Large intestine (tissue), 12 donors: ENCODE data around the gene EZH1. TPM values are rescaled to one million over a fixed set of nuclear protein-coding genes. Genes with fewer than 3 reads are reported as not detected.

Source experiments
- DNase-seq, 2 donors: peaks; one replicate each; pipeline versions ENCODE4 v3.0.0 to v3.0.0-alpha.2; 2013
- H3K27ac ChIP-seq: one replicate; pipeline ENCODE4 v1.5.1; 2013; ENCODE audit warnings: low read length
- H3K27me3 ChIP-seq: 2 replicates; pipeline ENCODE4 v1.6.1; 2013; ENCODE audit warnings: low read length; ENCODE audit not compliant: control insufficient read depth, insufficient read depth
- H3K36me3 ChIP-seq: 2 replicates; pipeline ENCODE4 v1.6.1; 2013; ENCODE audit warnings: low read length; ENCODE audit not compliant: control insufficient read depth, insufficient read depth
- H3K4me1 ChIP-seq: one replicate; pipeline ENCODE4 v1.6.1; 2013; ENCODE audit warnings: low read length; ENCODE audit not compliant: control insufficient read depth, insufficient read depth
- H3K4me3 ChIP-seq: one replicate; pipeline ENCODE4 v1.5.1; 2013; ENCODE audit warnings: low read length
- H3K9me3 ChIP-seq: one replicate; pipeline ENCODE4 v1.6.1; 2013; ENCODE audit warnings: mild to moderate bottlenecking, low read depth, low read length, moderate library complexity; ENCODE audit not compliant: control insufficient read depth
- WGBS: methylation state at CpG from one replicate; pipeline ENCODE4 v1.1.5; 2013; ENCODE audit warnings: low lambda C conversion rate; ENCODE audit not compliant: insufficient coverage; 5-methylcytosine and 5-hydroxymethylcytosine counted together
- long read RNA-seq, 11 donors: transcript quantifications; one replicate each; lab custom pipeline, GENCODE V29; 2026
- polyA plus RNA-seq: library from polyadenylated mRNA; unstranded; fragments of 120-200 nt; gene quantifications from one replicate; pipeline ENCODE4 v1.2.1, GENCODE V29; 2013

Gene EZH1
- polyA plus RNA-seq = 37.6 TPM
- long read RNA-seq, donor 1 = 0 reads
- long read RNA-seq, donor 2, partial matches to known transcripts = 0 of 1 reads
- long read RNA-seq, donor 2, other reads (novel, unspliced or antisense) = 0 of 1 reads
- long read RNA-seq, donor 3 = 0 reads
- long read RNA-seq, donor 4 = 0 reads
- long read RNA-seq, donor 5, full-length matches to known transcripts = 1 of 1 reads
- long read RNA-seq, donor 5, partial matches to known transcripts = 0 of 1 reads
- long read RNA-seq, donor 5, other reads (novel, unspliced or antisense) = 0 of 1 reads
- long read RNA-seq, donor 6, partial matches to known transcripts = 51 of 173 reads
- long read RNA-seq, donor 6, other reads (novel, unspliced or antisense) = 119 of 173 reads
- long read RNA-seq, donor 7, partial matches to known transcripts = 0 of 1 reads
- long read RNA-seq, donor 7, other reads (novel, unspliced or antisense) = 0 of 1 reads
- long read RNA-seq, donor 8, partial matches to known transcripts = 164 of 170 reads
- long read RNA-seq, donor 8, other reads (novel, unspliced or antisense) = 6 of 170 reads
- long read RNA-seq, donor 9, full-length matches to known transcripts = 3 of 3 reads
- long read RNA-seq, donor 9, partial matches to known transcripts = 0 of 3 reads
- long read RNA-seq, donor 9, other reads (novel, unspliced or antisense) = 0 of 3 reads
- long read RNA-seq, donor 10, partial matches to known transcripts = 0 of 2 reads
- long read RNA-seq, donor 10, other reads (novel, unspliced or antisense) = 0 of 2 reads
- long read RNA-seq, donor 11 = 0 reads

DNA sequence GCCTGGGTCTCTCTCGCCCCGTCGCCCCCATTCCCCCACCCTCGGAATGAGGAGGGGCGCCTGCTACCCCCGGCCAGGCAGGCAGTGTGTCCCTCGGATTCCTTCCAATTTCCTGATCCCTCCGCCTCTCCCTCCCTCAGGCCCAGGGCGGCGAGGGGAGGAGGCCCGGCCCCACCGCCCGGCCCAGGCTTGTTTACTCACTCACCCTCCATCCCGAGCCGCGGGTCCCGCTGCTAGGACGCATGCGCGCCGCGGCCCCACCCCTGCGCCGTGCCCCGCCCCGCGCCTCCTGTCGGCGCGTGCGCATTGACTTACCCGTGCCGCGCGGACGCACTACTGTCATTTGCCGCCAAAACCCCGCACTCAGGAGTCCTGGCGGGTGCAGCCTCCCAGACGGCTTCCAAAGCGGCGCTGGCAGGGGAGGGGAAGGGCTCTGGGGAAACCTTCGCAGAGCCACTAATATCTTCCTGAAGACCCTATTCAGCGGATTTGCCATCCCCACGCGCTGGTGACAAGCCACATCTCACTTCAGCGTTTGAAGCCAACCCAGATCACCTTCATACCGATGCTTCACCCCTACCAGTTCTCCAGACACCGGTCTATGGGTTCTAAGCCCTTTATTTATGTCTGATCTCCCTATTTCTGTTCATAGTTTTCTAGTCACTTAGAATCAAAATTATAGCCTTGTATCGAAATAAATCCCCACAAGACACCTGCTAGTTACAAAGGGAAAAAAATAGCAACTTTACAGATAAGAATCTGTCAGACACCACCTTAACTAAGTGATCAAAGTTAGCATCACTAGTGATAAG, at the start of gene EZH1:
Gene EZH1, minus strand, starts transcription at position 235 of the 812 bp plus-strand sequence. CDS start 16,099 bp downstream, outside the sequence.
- peak within 1 kb of the TSS; percentile 74 for H3K4me3 ChIP-seq
- H3K27ac ChIP-seq = peak within 1 kb of the TSS; percentile 86
- H3K4me1 ChIP-seq = peaks cover 13% of the 10 kb centered on the region
- H3K36me3 ChIP-seq = no peaks in the 10 kb centered on the region
- peak; percentile 93 for DNase-seq
- H3K9me3 ChIP-seq = no peaks in the 10 kb centered on the region
- WGBS = 20% methylated on average over 1 of the region's 50 CpGs
- no peaks in the 10 kb centered on the region for H3K27me3 ChIP-seq

DNA sequence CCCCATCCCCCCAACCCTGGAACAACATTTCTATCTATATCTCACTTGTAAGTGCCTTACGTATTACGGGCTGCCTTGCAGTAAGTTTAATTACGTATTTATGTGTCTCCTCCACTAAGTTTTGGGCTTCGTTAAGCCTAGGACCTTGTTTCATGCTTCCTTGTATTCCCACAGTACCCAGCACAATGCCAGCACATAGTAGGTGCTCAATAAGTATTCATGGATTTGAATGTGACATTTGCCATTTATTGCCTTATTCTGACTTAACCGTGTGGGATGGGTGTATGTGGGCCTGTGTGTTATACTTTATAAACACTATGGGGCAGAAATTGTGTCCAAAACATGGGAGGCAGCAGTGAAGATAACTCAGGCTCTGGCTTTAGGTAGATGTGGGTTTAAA, 47.7 kb upstream of the EZH1 start:
- peaks cover 1% of the 10 kb centered on the region for H3K27me3 ChIP-seq
- WGBS = no CpG with 5 or more reads among the region's 5 CpGs
- no peak overlapping the region for H3K4me3 ChIP-seq
- no peak for DNase-seq
- no peaks in the 10 kb centered on the region for H3K9me3 ChIP-seq
- H3K36me3 ChIP-seq = peaks cover 26% of the 10 kb centered on the region
- H3K4me1 ChIP-seq = peaks cover 20% of the 10 kb centered on the region
- H3K27ac ChIP-seq = no peak overlapping the region

DNA sequence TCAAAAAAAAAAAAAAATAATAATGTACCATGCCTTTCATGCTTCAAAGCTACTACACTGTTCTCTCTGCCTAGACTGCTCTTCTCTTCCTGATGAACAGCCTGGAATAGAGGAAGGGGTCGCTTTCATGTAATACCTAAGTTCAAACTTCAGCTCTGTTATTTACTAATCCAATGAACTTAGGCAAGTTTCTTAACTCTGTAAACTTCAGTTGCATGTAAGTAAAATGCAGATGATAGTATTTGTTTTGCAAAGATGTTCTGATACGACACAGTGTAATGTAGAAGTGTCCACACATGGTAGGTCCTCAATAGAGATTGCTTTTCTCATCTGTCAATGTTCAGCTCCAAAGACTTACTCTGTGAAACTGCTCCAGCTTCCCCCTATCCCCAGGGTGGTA, 47.1 kb upstream of the EZH1 start:
- peaks cover 3% of the 10 kb centered on the region for H3K27me3 ChIP-seq
- H3K4me3 ChIP-seq = no peak overlapping the region
- no peaks in the 10 kb centered on the region for H3K9me3 ChIP-seq
- peaks cover 17% of the 10 kb centered on the region for H3K4me1 ChIP-seq
- no CpG with 5 or more reads among the region's 2 CpGs for WGBS
- H3K27ac ChIP-seq = no peak overlapping the region
- DNase-seq = no peak
- peaks cover 31% of the 10 kb centered on the region for H3K36me3 ChIP-seq

DNA sequence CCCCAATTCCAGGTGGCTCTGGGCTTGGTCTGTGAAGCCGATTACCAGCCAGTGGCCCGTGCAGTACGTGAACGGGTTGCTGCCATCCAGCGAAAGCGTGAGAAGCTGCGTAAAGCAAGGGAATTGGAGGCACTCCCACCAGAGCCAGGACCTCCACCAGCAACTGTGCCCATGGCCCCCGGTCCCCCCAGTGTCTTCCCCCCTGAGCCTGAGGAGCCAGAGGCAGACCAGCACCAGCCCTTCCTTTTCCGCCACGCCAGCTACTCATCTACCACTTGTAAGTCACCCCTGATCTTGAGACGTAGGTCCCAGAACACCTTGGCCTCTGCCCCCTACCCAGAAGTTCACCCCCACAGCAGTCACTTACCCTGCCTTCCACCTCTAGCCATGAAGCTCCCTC, 42.4 kb upstream of the EZH1 start:
- H3K4me3 ChIP-seq = no peak overlapping the region
- WGBS = no CpG with 5 or more reads among the region's 11 CpGs
- no peak for DNase-seq
- H3K4me1 ChIP-seq = peaks cover 5% of the 10 kb centered on the region
- no peaks in the 10 kb centered on the region for H3K9me3 ChIP-seq
- H3K27me3 ChIP-seq = peaks cover 40% of the 10 kb centered on the region
- H3K36me3 ChIP-seq = peaks cover 15% of the 10 kb centered on the region
- no peak overlapping the region for H3K27ac ChIP-seq

DNA sequence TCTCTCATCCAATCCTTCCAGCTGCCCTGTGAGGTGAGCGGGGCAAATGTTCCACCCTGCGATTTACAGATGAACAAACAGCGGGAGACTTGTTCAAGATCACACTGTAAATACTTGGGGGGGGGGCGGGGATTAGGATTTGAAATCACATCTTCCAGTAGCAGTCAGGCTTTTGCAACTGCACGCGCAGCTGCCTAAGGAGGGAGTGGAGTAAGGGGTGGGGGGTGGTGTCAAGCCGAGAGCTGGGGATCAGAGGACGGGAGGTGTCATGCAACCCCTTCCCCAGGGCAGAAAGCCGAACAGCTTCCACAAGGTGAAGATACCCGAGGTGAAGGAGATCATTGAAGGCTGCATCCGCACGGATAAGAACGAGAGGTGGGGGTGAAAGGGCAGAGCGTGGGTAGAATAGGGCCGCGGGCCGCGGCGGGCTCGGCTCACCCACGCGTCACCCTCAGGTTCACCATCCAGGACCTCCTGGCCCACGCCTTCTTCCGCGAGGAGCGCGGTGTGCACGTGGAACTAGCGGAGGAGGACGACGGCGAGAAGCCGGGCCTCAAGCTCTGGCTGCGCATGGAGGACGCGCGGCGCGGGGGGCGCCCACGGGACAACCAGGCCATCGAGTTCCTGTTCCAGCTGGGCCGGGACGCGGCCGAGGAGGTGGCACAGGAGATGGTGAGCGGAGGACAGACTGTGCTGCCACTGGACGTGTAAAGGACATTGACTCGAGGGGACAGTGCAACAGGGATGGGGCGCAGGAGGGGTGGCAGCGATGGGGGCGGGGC, 40.2 kb upstream of the EZH1 start:
- Histone ChIP-seq H3K27ac (no peak overlapping the region), H3K4me1 (peaks cover 11% of the 10 kb centered on the region), H3K36me3 (peaks cover 15% of the 10 kb centered on the region), H3K9me3 (no peaks in the 10 kb centered on the region), H3K27me3 (peaks cover 56% of the 10 kb centered on the region), H3K4me3 (no peak overlapping the region)
- DNase-seq = no peak
- WGBS = no CpG with 5 or more reads among the region's 52 CpGs

DNA sequence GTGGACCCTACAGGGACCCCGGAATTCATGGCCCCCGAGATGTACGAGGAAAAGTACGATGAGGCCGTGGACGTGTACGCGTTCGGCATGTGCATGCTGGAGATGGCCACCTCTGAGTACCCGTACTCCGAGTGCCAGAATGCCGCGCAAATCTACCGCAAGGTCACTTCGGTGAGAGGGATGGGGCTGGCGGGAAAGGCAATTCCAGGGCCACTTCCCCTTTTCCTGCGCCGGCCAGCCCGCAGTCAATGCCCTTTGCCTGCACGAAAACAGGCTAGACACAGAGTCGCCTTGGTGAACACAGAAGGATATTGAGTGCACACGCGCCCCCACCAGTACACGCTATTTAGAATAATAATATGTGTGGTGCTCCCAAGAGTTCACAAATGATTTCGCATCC, 39.6 kb upstream of the EZH1 start:
- WGBS = no CpG with 5 or more reads among the region's 25 CpGs
- DNase-seq = no peak

DNA sequence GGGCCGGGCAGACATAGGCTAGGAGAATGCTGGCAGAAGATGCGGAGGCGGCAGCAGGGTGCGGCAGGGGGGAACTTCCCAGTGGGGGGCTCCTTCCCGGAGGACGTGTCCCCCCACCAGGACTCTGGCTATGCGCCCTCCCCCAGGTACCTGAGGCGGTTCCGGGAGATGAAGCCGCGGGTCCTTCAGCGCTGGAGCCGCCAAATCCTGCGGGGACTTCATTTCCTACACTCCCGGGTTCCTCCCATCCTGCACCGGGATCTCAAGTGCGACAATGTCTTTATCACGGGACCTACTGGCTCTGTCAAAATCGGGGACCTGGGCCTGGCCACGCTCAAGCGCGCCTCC, 38.9 kb upstream of the EZH1 start:
- H3K36me3 ChIP-seq = peaks cover 17% of the 10 kb centered on the region
- H3K9me3 ChIP-seq = no peaks in the 10 kb centered on the region
- peaks cover 56% of the 10 kb centered on the region for H3K27me3 ChIP-seq
- H3K4me1 ChIP-seq = peaks cover 18% of the 10 kb centered on the region
- no peak overlapping the region for H3K27ac ChIP-seq
- WGBS = no CpG with 5 or more reads among the region's 22 CpGs
- DNase-seq = no peak
- H3K4me3 ChIP-seq = no peak overlapping the region

More for the DNA sequence above, 39.6 kb upstream of the EZH1 start:
- Histone ChIP-seq H3K27ac (no peak overlapping the region), H3K4me1 (peaks cover 15% of the 10 kb centered on the region), H3K36me3 (peaks cover 15% of the 10 kb centered on the region), H3K27me3 (peaks cover 56% of the 10 kb centered on the region), H3K9me3 (no peaks in the 10 kb centered on the region), H3K4me3 (no peak overlapping the region)

DNA sequence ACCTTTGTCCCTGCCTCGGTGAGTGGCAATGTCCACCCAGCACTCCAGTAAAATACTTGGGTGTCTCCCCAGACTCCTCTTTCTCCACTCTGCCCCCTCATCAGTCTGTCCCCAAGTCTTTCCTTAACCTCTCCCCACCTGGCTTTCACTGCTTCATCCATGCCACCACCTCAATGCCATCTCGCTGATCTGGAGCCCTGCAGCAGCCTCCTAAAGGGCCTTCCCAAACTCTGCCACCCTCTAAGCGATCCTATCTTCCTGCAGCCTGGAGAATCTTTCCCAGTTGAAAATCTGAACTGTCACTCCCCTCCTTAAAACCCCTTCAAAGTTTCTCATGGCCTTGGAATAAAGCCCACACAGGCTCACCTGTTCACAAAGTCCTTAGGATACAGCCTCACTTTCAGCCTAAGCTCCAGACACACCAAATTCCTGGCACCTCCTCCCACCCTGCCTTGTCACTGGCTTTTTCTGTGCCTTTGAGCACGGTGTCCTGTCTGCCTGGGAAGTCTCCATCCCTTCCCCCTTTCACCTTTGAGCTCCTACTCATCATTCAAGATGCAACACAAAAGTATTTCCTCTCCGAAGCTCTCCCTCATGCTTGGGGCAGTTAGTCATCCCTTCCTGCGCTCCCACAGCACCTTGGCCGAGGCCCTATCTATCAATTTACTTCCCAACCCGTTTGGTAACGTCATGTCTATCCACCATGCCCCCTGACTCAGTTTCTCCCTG, 38.4 kb upstream of the EZH1 start:
- Histone ChIP-seq H3K4me1 (peaks cover 22% of the 10 kb centered on the region), H3K27ac (no peak overlapping the region), H3K27me3 (peaks cover 56% of the 10 kb centered on the region), H3K36me3 (peaks cover 22% of the 10 kb centered on the region), H3K9me3 (no peaks in the 10 kb centered on the region), H3K4me3 (no peak overlapping the region)
- 56% methylated on average over 3 of the region's 9 CpGs for WGBS
- DNase-seq = no peak
